Type B pancreatic cell (in vitro differentiated cells): ENCODE measurements around the gene TRPV3. TPM values are rescaled to one million over a fixed set of nuclear protein-coding genes. Genes with fewer than 3 reads are reported as not detected.
A peak's percentile ranks its signal among the peaks of the same experiment; 100 is the strongest.

ENCODE experiments used
- DNase-seq: peaks from one replicate; pipeline ENCODE4 v3.0.0; 2021; ENCODE audit warnings: mixed read lengths; ENCODE audit not compliant: unreplicated experiment; ENCODE audit errors: extremely low spot score
- H3K27ac Mint-ChIP-seq: 2 replicates; pipeline ENCODE4 v1.8.0; 2021; ENCODE audit warnings: mild to moderate bottlenecking, mixed read lengths
- H3K27me3 Mint-ChIP-seq: 2 replicates; pipeline ENCODE4 v1.8.0; 2021; ENCODE audit warnings: mixed read lengths
- H3K36me3 Mint-ChIP-seq: 2 replicates; pipeline ENCODE4 v1.8.0; 2021; ENCODE audit warnings: mixed read lengths
- H3K4me1 Mint-ChIP-seq: one replicate; pipeline ENCODE4 v1.8.0; 2021; ENCODE audit warnings: mixed read lengths; ENCODE audit not compliant: unreplicated experiment
- H3K4me3 Mint-ChIP-seq: 2 replicates; pipeline ENCODE4 v1.8.0; 2021; ENCODE audit warnings: mild to moderate bottlenecking, mixed read lengths
- H3K9me3 Mint-ChIP-seq: 2 replicates; pipeline ENCODE4 v1.8.0; 2021; ENCODE audit warnings: mixed read lengths
- CTCF ChIP-seq: fragments of 200-600 bp; sonication (generic); conservative IDR thresholded peaks from 2 replicates; pipeline ENCODE4 v1.5.0; 2021; ENCODE audit warnings: antibody characterized with exemption, mild to moderate bottlenecking
- total RNA-seq: library from RNA; stranded (reverse); gene quantifications from 2 replicates; pipeline ENCODE4 v1.2.1, GENCODE V29; 2021; ENCODE audit warnings: low replicate concordance

The TRPV3 gene
- total RNA-seq, 1 donor from 2014 or later = 2.3 TPM

GRCh38 chr17:3559270-3559645 lies 1.6 kb upstream of the TRPV3 start:
- Mint-ChIP-seq H3K4me3 (no peak overlapping the region), H3K4me1 (peaks cover 8% of the 10 kb centered on the region), H3K27me3 (no peaks in the 10 kb centered on the region), H3K9me3 (no peaks in the 10 kb centered on the region), H3K27ac (peak overlapping the region; percentile 91), H3K36me3 (no peaks in the 10 kb centered on the region)
- no peak for TF ChIP-seq CTCF
- no peak for DNase-seq

GRCh38 chr17:3558603-3559269 lies 1.1 kb upstream of the TRPV3 start:
- peaks cover 8% of the 10 kb centered on the region for H3K4me1 Mint-ChIP-seq
- DNase-seq = no peak
- no peak overlapping the region for H3K4me3 Mint-ChIP-seq
- H3K36me3 Mint-ChIP-seq = no peaks in the 10 kb centered on the region
- H3K27me3 Mint-ChIP-seq = no peaks in the 10 kb centered on the region
- no peaks in the 10 kb centered on the region for H3K9me3 Mint-ChIP-seq
- H3K27ac Mint-ChIP-seq = peak overlapping the region; percentile 91
- TF ChIP-seq CTCF = no peak

- peak overlapping the region; percentile 41 for H3K27ac Mint-ChIP-seq
- no peaks in the 10 kb centered on the region for H3K36me3 Mint-ChIP-seq
- peaks cover 4% of the 10 kb centered on the region for H3K4me1 Mint-ChIP-seq
- DNase-seq = no peak
- H3K4me3 Mint-ChIP-seq = peak overlapping the region; percentile 36
- TF ChIP-seq CTCF = no peak
- H3K27me3 Mint-ChIP-seq = no peaks in the 10 kb centered on the region
- no peaks in the 10 kb centered on the region for H3K9me3 Mint-ChIP-seq
These were observed 470 bp downstream of the TRPV3 start for GRCh38 chr17:3556916-3557767.

- Mint-ChIP-seq H3K36me3 (no peaks in the 10 kb centered on the region), H3K27me3 (no peaks in the 10 kb centered on the region), H3K27ac (no peak overlapping the region), H3K9me3 (no peaks in the 10 kb centered on the region), H3K4me3 (no peak overlapping the region), H3K4me1 (peaks cover 4% of the 10 kb centered on the region)
- no peak for DNase-seq
- no peak for TF ChIP-seq CTCF
These were observed 1.2 kb downstream of the TRPV3 start for GRCh38 chr17:3556239-3556915.

GRCh38 chr17:3555189-3555796 lies 2.3 kb downstream of the TRPV3 start:
- no peaks in the 10 kb centered on the region for H3K9me3 Mint-ChIP-seq
- H3K27me3 Mint-ChIP-seq = no peaks in the 10 kb centered on the region
- no peak for DNase-seq
- TF ChIP-seq CTCF = no peak
- peak overlapping the region; percentile 26 for H3K27ac Mint-ChIP-seq
- H3K4me3 Mint-ChIP-seq = no peak overlapping the region
- peaks cover 4% of the 10 kb centered on the region for H3K4me1 Mint-ChIP-seq
- no peaks in the 10 kb centered on the region for H3K36me3 Mint-ChIP-seq
